Measurements from ENCODE around the gene IPCEF1.

DNA sequence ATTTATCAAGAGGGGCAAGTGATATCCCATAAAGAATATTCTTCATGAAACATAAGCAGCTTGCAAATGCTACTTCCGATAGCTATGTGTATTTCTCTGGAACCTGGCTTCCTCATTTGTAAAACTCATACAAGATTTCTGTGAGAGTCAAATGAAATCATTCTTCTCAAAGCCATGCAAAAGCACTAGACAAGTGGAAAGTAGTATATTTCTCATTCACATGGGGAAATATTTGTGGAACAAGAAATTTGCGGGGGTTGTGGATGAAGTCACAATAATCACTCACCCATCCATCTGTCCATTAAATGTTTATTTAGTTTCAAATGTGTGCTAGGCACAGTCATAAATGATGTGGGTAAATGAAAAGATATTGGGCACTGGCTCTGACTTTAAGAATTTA is 150.5 kb downstream of the IPCEF1 start:
- TF ChIP-seq POLR2AphosphoS5 (IDR thresholded peaks at IDR 0.05; ENCODE audit: insufficient read depth in 1 of 2, low read depth in 1 of 2) (no peak), CTCF (IDR thresholded peaks at IDR 0.05) (no peak), POLR2A (IDR thresholded peaks at IDR 0.05) (no peak)
